Astrocyte (in vitro differentiated cells and primary cell): Measurements from ENCODE around the gene HSF2. TPM values are rescaled to one million over a fixed set of nuclear protein-coding genes. Genes with fewer than 3 reads are reported as not detected.

Experiments
- DNase-seq: peaks from one replicate; pipeline ENCODE4 v3.0.0-alpha.2; 2010; ENCODE audit warnings: low read depth
- FAIRE-seq: peaks from 2 replicates; lab custom pipeline; 2011; peaks lifted over from hg19 to GRCh38; lab: Jason Lieb, UNC
- H2AFZ ChIP-seq: 2 replicates; pipeline ENCODE4 v1.6.0; 2012; ENCODE audit warnings: low read depth, low read length, inconsistent platforms
- H3K27ac ChIP-seq: 2 replicates; pipeline ENCODE4 v1.5.1; 2011; ENCODE audit warnings: low read depth, low read length, inconsistent platforms
- H3K27me3 ChIP-seq: 2 replicates; pipeline ENCODE4 v1.6.0; 2011; ENCODE audit warnings: low read length, inconsistent platforms; ENCODE audit not compliant: insufficient read depth
- H3K36me3 ChIP-seq: 2 replicates; pipeline ENCODE4 v1.5.1; 2011; ENCODE audit warnings: low read length, inconsistent platforms; ENCODE audit not compliant: insufficient read depth
- H3K4me1 ChIP-seq: 2 replicates; pipeline ENCODE4 v1.5.1; 2011; ENCODE audit warnings: low read length, inconsistent platforms; ENCODE audit not compliant: insufficient read depth
- H3K4me2 ChIP-seq: 2 replicates; pipeline ENCODE4 v1.6.0; 2012; ENCODE audit warnings: low read length, inconsistent platforms
- H3K4me3 ChIP-seq: 2 replicates; pipeline ENCODE4 v1.5.1; 2011; ENCODE audit warnings: low read depth, mild to moderate bottlenecking, low read length, inconsistent platforms; ENCODE audit not compliant: insufficient read depth
- H3K79me2 ChIP-seq: 2 replicates; pipeline ENCODE4 v1.6.0; 2012; ENCODE audit warnings: mild to moderate bottlenecking, low read length, inconsistent platforms; ENCODE audit not compliant: insufficient read depth
- H3K9ac ChIP-seq: 2 replicates; pipeline ENCODE4 v1.6.0; 2012; ENCODE audit warnings: mild to moderate bottlenecking, low read length, inconsistent platforms
- H3K9me3 ChIP-seq: 2 replicates; pipeline ENCODE4 v1.5.1; 2012; ENCODE audit warnings: low read depth, mild to moderate bottlenecking, low read length, inconsistent platforms; ENCODE audit not compliant: insufficient read depth
- H4K20me1 ChIP-seq: 2 replicates; pipeline ENCODE4 v1.6.0; 2012; ENCODE audit warnings: low read length, inconsistent platforms; ENCODE audit not compliant: insufficient read depth
- H3K27ac Mint-ChIP-seq: one replicate; pipeline ENCODE4 v1.8.0; 2021; ENCODE audit warnings: mild to moderate bottlenecking, mixed read lengths; ENCODE audit not compliant: unreplicated experiment
- H3K27me3 Mint-ChIP-seq: one replicate; pipeline ENCODE4 v1.8.0; 2021; ENCODE audit warnings: low read depth, mixed read lengths; ENCODE audit not compliant: unreplicated experiment
- H3K36me3 Mint-ChIP-seq: one replicate; pipeline ENCODE4 v1.8.0; 2021; ENCODE audit warnings: low read depth, mixed read lengths; ENCODE audit not compliant: unreplicated experiment
- H3K4me1 Mint-ChIP-seq: one replicate; pipeline ENCODE4 v1.8.0; 2021; ENCODE audit warnings: low read depth, mixed read lengths; ENCODE audit not compliant: unreplicated experiment
- H3K4me3 Mint-ChIP-seq: one replicate; pipeline ENCODE4 v1.8.0; 2021; ENCODE audit warnings: mild to moderate bottlenecking, moderate library complexity, mixed read lengths; ENCODE audit not compliant: unreplicated experiment
- H3K9me3 Mint-ChIP-seq: one replicate; pipeline ENCODE4 v1.8.0; 2021; ENCODE audit warnings: mild to moderate bottlenecking, mixed read lengths; ENCODE audit not compliant: unreplicated experiment
- CTCF ChIP-seq: IDR thresholded peaks from 2 replicates; pipeline ENCODE4 v1.5.1; 2011; ENCODE audit warnings: low read depth, mild to moderate bottlenecking, inconsistent platforms, low read length, moderate library complexity; ENCODE audit not compliant: insufficient read depth
- EZH2 ChIP-seq: IDR thresholded peaks from 2 replicates; pipeline ENCODE4 v1.6.1; 2012; ENCODE audit warnings: mild to moderate bottlenecking, low read length, inconsistent platforms; ENCODE audit not compliant: insufficient read depth
- total RNA-seq: library from RNA; stranded (reverse); gene quantifications from 2 replicates; pipeline ENCODE4 v1.2.1, GENCODE V29; 2021

The HSF2 gene
- total RNA-seq, 1 donor from 2014 or later = 9.2 TPM

- Histone ChIP-seq H3K79me2 (peaks cover 53% of the 10 kb centered on the region), H3K4me3 (peak within 1 kb of the TSS; percentile 96), H3K9ac (peak within 1 kb of the TSS; percentile 97), H3K27ac (peak within 1 kb of the TSS; percentile 95), H3K36me3 (no peaks in the 10 kb centered on the region), H3K4me1 (peaks cover 4% of the 10 kb centered on the region), H4K20me1 (peaks cover 42% of the 10 kb centered on the region), H3K27me3 (no peaks in the 10 kb centered on the region), H2AFZ (peak within 1 kb of the TSS; percentile 96), H3K9me3 (no peaks in the 10 kb centered on the region), H3K4me2 (peak within 1 kb of the TSS; percentile 92)
- Mint-ChIP-seq H3K9me3 (no peaks in the 10 kb centered on the region), H3K27me3 (no peaks in the 10 kb centered on the region), H3K4me3 (peak within 1 kb of the TSS; percentile 94), H3K36me3 (no peaks in the 10 kb centered on the region), H3K4me1 (peaks cover 7% of the 10 kb centered on the region), H3K27ac (peak within 1 kb of the TSS; percentile 98)
- peak; percentile 71 for FAIRE-seq
- DNase-seq = peak; percentile 87
- no peak for TF ChIP-seq CTCF
- no peak for TF ChIP-seq EZH2
These were observed 71.9 kb downstream of the HSF2 start, which contains the start of gene SERINC1 for GRCh38 chr6:122471107-122472021. TSS of gene SERINC1 (minus strand) at chr6:122471807. CDS start at chr6:122471737, 70 bp downstream.

GRCh38 chr6:122472022-122472340 is 72.5 kb downstream of the HSF2 start:
- peaks cover 47% of the 10 kb centered on the region for H3K79me2 ChIP-seq
- no peaks in the 10 kb centered on the region for H3K9me3 ChIP-seq
- peak overlapping the region; percentile 96 for H2AFZ ChIP-seq
- H4K20me1 ChIP-seq = peaks cover 36% of the 10 kb centered on the region
- FAIRE-seq (peak; percentile 5), DNase-seq (no peak)
- Mint-ChIP-seq H3K4me1 (peaks cover 6% of the 10 kb centered on the region), H3K9me3 (no peaks in the 10 kb centered on the region), H3K27me3 (no peaks in the 10 kb centered on the region), H3K27ac (peak overlapping the region; percentile 98), H3K4me3 (peak overlapping the region; percentile 94), H3K36me3 (no peaks in the 10 kb centered on the region)
- TF ChIP-seq CTCF = no peak
- no peak for TF ChIP-seq EZH2
- H3K27ac ChIP-seq = peak overlapping the region; percentile 95
- H3K9ac ChIP-seq = peak overlapping the region; percentile 97
- peak overlapping the region; percentile 92 for H3K4me2 ChIP-seq
- no peaks in the 10 kb centered on the region for H3K36me3 ChIP-seq
- H3K27me3 ChIP-seq = no peaks in the 10 kb centered on the region
- H3K4me3 ChIP-seq = peak overlapping the region; percentile 96
- H3K4me1 ChIP-seq = peaks cover 4% of the 10 kb centered on the region

- Mint-ChIP-seq H3K4me1 (no peaks in the 10 kb centered on the region), H3K27me3 (no peaks in the 10 kb centered on the region), H3K36me3 (no peaks in the 10 kb centered on the region), H3K9me3 (no peaks in the 10 kb centered on the region), H3K4me3 (no peak overlapping the region), H3K27ac (no peak overlapping the region)
- peaks cover 6% of the 10 kb centered on the region for H3K79me2 ChIP-seq
- no peak overlapping the region for H3K4me2 ChIP-seq
- FAIRE-seq (no peak), DNase-seq (peak; percentile 1)
- H3K9ac ChIP-seq = no peak overlapping the region
- H3K27ac ChIP-seq = no peak overlapping the region
- no peaks in the 10 kb centered on the region for H3K27me3 ChIP-seq
- H3K9me3 ChIP-seq = no peaks in the 10 kb centered on the region
- no peaks in the 10 kb centered on the region for H4K20me1 ChIP-seq
- no peak overlapping the region for H3K4me3 ChIP-seq
- no peaks in the 10 kb centered on the region for H3K36me3 ChIP-seq
- no peaks in the 10 kb centered on the region for H3K4me1 ChIP-seq
- TF ChIP-seq CTCF = peak; percentile 46
- no peak for TF ChIP-seq EZH2
- H2AFZ ChIP-seq = no peak overlapping the region
These were observed 76.7 kb downstream of the HSF2 start for GRCh38 chr6:122476131-122476530.
